ENCODE measurements around the gene PGGT1B.

Gene PGGT1B

DNA sequence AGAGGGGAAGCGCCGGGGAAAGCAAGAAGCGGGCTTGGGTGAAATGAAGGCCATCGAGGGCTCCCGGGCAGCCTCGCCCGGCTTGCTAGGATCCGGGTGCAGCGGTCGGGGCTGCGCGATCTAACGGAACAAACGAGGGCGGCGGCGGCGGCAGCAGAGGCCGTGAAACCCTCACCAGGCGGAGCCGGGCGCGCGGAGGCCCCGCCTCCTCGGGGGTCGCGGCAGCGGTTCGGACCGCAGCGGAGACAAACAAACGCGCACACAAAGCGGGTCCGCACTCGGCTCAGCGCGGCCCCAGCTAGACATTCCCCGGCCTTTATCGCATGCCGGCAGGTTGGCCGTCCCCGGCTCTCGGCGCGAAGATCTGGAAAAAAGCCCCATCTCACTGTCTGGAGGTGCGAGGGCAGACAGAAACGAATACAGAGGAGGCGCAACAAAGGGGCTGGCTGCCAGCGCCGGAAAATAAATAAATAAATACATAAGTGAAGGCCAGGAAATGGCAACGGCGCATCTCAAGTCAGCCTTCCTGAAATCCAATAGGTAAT, 82.4 kb downstream of the PGGT1B start:
- peak; percentile 33 for DNase-seq (ENCODE audit: low read depth)

DNA sequence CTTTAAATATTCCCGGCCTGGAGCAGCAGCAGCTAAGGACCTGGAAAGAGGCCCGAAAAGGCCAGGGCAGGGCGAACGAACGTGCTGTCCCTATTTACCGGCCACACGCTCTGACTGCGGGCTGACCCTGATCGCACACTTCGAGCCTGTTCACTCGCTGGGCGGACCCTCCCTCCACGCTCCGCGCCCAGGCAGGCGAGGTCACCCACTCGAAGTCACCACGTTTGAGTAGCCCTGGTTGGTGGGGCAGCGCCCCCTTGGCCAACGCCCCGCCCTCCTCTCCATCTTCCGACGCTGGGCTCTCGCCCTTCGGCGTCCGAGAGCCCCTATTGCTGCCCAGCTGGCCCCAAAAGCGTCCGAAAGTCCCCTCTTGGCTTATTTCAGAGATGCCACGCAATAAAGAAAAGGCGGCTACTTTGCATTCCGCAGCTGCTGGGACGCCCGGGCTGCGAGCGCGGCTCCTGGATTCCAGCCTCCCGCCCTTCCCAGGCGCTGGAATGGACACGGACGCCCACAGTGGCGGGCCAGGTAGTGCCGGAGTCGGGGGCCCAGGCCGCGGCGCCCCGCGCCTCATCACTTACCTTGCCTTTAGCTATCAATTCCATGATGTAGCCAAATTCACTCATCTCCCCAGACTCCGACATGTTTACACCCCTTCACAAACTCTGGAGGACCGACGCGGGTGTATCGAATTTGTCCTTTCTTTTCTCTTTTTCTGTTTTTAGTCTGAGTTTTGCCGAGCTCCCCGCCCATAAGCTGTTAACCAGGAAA, 83.1 kb downstream of the PGGT1B start:
- peak; percentile 22 for DNase-seq (ENCODE audit: low read depth)

DNA sequence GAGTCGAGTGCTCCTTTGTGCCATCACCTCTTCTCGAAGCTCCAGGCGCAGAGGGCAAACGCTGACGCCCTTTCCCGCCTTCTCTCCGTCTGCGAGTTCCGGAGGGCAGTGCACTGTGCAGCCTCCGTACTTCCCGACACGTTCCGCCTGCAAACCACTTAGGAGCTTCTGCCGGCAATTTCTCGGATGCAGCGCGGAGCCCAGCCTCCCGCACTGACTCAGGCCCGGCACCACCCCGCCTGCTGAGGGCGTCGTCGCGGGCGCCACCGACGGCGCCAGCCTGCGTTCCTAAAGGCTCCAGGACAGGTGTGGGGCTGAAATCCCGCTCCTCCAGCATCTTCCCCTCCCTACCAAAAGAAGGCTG, 83.7 kb downstream of the PGGT1B start:
- no peak for DNase-seq (ENCODE audit: low read depth)

DNA sequence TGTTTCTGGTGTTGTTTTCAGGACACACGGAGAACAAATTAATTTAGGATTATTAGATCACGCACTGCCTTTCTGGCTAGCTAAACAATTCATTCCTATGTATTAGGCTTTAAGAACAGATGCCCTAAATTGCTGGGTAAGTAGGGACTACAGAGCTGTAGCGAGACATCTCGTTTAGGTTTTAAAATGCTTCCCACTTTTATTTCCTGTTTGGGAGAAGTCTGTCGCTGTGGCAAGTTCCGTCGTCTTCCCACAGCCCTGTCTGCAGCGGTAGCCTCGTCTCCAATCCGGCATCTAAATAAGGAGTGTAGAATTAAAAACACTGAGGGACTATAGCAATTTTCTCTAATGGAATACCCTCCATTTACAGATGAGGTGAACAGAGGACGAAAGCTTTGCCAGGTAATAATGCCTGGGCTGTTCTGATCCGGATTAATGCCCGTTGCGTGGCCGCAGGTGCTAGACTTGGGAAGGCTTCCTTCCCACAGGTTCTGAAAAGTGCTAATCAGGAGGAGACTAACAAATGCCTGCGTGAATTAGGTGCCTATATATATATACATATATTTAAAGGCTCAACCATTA, 91.7 kb downstream of the PGGT1B start:
- DNase-seq (ENCODE audit: low read depth) = no peak

DNA sequence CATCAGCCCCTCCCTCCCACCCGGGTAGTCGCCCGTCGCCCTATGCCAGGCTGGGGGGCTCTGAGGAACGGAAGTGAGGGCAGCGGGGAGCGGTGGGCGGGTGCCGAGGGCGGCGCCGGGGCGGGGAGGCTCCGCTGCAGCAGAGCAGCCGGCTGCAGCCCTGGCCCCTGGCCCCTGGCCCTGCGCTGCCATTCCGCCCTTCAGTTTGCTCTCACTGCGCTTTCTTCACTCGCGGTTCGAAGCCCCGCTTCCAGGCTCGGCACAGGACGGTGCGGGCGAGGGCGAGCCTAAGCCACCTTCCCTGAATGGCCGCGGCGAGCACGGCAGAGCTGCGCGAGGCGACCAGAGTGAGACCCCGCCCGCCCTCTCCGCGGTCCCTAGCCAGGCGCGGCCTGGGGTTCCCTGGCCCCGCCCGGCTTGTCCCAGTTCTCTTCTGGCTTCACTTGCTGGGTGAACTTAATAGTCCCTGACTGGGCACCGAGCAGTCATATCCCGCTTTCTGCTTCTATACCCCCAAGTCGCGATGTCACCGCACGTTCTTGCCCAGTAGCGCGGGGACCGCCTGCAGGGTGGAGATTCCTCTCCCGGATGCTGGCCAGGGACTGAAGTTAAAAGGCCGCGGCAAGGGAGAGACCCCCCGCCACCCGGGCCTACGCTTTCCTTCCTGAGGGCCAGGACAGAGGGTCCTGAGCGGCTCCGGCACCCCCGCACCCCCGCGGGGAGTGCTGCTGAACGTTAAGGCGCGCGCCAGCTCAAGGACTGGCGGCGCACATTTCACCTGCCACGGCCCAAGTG, 92.3 kb downstream of the PGGT1B start:
- DNase-seq (ENCODE audit: low read depth) = no peak

GRCh38 chr5:115169487-115170133, 93.1 kb downstream of the PGGT1B start, which contains the start of gene TRIM36:
Gene TRIM36 (minus strand): TSS chr5:115169908. CDS start chr5:115169634, 274 bp downstream.
- peak; percentile 90 for DNase-seq (ENCODE audit: low read depth)

DNA sequence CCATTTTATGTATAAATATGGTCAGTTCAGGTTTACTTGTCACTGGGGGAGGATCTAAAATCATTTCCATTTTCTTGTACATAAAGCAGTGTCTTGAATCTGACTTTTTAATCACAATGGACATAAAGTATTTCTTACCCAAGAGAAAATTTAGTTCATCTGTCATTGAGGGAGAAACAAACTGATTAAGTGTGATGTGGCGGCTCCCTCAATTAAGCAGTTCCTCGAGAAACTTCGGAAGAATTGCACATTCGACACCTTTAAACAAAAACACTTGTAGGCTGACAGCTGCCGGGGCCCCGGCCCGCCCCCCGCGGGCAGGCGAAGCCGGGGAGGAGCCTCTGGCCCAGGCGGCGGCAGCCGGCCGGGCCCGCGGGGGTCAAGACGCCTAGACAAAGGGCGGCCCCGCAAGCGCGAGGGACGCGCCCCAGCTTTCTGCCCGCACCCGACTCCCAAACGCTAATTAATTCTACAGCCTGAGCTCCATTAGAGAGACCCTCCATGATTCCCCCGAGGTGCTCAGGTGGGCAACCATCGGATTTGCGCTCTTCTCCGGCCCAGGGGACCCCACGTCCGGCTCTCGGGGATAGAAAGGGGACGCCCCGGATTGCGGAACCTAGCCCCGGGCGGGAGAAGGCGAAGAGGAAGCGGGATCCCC, 93.7 kb downstream of the PGGT1B start:
- no peak for DNase-seq (ENCODE audit: low read depth)

GRCh38 chr5:115166744-115167393, 95.8 kb downstream of the PGGT1B start:
- no peak for DNase-seq (ENCODE audit: low read depth)

DNA sequence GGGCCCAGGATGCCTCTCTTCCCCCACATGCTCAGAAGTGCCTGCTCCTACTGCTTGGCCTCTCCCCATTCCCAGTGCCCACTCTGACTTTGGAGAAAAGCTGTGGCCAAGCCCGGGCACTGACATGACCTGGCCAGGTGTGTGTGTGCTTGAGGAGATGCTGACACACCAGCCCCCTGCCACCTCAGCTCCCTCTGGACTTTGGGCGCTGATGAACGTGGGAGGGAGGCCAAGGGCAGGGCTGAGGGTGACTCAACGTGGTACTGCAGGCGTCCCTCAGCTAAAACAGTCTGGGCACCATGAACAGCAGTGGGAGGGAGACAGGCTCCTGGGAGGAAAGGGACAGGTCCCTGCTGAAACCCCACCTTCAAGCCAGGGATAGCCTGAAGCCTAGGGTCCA, 96.9 kb downstream of the PGGT1B start:
- DNase-seq (ENCODE audit: low read depth) = no peak

- DNase-seq (ENCODE audit: low read depth) = no peak
Observed at GRCh38 chr5:115160975-115161475, 101.7 kb downstream of the PGGT1B start.
